Stimulated activated CD8-positive, alpha-beta memory T cell treated with anti-CD3 and anti-CD28 coated beads, Interleukin-15, amount 100 ng/mL, for 1 hour (primary cell): ENCODE data around the gene HLA-DQB2.
"Not testable (repeated sequence)": the region's sequence is repeated elsewhere in the genome, so short reads cannot be mapped to it uniquely, and the experiment has no call there.

Experiments
- DNase-seq: peaks from one replicate; pipeline ENCODE4 v3.0.0-alpha.2; 2020; ENCODE audit warnings: low read depth

HLA-DQB2 gene

DNA sequence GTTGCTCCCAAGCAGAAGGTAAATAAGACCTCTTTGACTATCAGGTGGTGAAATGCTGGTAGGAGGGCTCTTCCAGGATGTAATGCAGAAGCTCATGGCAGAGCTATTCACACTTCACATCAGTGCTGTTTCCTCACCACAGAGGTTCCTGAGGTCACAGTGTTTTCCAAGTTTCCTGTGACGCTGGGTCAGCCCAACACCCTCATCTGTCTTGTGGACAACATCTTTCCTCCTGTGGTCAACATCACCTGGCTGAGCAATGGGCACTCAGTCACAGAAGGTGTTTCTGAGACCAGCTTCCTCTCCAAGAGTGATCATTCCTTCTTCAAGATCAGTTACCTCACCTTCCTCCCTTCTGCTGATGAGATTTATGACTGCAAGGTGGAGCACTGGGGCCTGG, 17.7 kb downstream of the HLA-DQB2 start:
- DNase-seq: not testable (repeated sequence)

DNA sequence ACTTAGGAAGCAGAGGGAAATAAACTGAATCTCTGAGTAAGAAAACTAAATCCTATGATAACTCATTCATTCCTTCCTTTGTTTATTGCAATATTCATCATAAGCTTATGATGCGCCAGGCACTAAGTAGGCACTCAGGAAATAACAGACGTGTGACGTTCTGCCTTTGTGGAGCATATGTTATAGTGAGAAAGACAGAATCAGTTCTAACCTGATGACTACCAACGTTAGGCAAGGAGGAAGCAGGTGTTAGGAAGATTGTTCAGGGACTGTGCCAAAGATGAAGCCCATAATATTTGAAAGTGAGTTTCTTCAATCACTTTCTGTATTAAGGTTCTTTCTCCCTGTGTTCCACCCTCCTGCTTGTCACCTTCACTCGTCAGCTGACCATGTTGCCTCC, 18.6 kb downstream of the HLA-DQB2 start:
- no peak for DNase-seq

DNA sequence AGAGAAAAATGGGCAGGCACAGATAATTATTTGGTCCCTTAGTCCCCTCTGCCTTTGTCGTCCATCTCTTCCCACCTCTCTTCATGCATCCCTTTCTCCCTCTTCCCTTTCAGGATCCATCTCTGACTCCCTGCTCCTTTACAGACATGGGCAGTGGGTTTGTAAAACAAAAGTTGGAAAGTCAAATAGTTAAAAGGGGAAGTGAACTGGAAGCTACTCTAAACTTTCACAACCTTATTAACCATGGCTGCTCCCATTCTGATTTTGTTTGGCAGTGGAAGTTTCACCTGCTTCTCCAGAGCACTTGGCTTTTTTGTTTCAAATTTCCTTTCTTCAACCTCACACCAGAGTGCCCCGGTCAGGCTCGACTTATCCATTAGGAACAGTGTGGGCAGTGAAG, 21.0 kb downstream of the HLA-DQB2 start:
- no peak for DNase-seq

DNA sequence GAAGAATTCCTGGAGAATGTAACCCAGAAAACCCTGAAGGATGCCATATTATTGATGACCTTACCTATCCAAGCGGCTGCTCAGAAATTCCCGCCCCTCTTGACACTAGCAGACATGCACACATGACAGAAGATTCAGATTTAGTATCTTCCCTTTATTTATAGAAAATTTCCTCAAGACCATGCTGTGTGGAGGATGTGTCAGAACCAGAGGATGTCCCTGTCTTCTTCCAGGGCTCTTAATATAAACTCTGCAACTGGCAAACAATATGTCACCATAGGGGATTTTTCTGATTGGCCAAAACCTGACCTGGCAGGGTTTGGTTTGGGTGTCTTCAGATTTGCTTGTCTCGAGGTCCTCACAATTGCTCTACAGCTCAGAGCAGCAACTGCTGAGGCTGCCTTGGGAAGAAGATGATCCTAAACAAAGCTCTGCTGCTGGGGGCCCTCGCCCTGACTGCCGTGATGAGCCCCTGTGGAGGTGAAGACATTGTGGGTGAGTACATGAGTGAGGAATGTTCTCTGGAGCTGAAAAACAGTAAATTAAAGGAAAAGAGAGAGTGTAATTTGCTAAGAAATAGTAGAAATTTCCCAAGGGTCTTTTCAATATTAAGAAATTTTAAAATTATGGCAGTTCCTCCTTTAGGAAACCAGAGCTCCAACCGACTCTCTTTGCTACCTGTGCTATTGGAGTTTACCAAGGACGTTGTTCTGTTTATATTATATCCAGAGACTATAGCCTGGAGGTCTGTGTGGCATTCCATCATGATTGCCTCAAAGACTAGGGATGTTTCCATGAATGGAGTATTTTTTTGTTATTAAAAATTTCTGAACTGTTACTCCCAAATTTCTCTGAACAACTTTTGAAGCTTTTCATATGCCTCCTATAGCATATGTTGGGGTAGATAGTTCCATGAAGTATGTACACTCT, 22.0 kb downstream of the HLA-DQB2 start, which contains the start of gene HLA-DQA2:
TSS of gene HLA-DQA2 (plus strand) at position 361 of the 930 bp plus-strand sequence. CDS start at position 414, 53 bp downstream.
- DNase-seq: no peak

DNA sequence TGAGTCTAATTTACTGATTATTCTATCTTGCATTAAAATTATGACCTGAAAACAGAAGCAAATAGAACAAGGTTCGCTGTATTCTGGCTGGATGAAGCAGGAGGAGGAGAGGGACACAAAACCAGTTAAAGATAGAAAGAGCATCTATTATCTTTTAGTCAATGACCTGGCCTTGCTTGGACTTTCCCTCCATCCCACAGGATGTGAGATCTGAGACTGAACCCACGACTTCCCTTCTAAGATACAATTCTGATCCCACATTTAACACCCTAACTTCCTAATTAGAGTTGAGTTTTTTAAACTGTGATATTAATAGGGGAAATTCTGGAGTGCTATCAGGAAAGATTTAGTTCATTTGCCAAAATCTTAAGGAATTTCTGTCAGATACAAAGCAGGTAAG, 25.2 kb downstream of the HLA-DQB2 start:
- no peak for DNase-seq

DNA sequence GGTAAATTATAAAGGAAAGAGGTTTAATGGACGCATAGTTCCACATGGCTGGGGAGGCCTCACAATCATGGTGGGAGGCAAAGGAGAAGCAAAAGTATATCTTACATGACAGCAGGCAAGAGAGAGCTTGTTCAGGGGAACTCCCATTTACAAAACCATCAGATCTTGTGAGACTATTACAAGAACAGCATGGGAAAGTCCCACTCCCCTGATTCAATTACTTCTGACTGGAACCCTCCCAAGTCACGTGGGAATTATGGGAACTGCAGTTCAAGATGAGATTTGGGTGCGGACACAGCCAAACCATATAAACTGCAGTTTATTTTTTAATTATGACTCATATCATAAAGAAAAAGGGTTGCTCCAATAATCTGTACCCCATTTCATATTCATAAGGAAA, 44.5 kb downstream of the HLA-DQB2 start:
- no peak for DNase-seq

DNA sequence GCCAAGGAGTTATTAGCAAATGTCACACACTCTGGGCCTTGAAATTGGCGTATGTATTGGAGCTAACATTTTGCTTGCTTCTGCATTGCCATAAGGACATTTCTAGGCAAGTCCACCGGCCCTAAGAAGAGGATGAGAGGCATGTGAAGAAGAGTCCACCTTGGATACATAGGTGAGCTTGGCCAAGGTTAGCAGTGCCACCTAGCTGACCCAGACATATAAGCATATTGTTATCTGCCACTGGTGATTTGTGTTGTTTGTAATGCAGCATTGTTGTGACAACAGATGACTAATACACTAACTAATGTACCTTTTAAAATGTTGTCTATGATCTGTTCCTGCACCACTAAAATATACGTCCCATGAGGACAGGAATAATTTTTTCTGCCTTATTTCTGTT, 46.9 kb downstream of the HLA-DQB2 start:
- no peak for DNase-seq

DNA sequence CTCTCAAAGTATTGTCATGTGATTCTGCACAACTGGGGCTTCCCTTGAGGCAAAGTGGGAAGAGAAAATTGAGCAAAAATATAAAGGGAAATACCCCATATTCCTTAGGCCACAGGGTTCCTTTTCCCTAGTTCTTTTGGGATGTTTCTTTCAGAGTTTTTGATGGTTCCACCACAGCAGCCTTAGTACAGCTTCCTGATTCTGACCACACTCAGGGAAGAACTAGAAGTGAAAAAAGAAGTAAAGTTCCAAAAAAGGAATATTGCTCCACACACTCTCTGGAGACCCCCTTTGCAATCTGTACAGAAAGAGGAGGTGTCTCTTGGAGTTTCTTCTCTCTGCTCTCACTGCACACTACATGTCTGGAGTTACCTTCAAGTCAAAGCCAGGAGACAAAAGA, 50.1 kb downstream of the HLA-DQB2 start:
- no peak for DNase-seq

DNA sequence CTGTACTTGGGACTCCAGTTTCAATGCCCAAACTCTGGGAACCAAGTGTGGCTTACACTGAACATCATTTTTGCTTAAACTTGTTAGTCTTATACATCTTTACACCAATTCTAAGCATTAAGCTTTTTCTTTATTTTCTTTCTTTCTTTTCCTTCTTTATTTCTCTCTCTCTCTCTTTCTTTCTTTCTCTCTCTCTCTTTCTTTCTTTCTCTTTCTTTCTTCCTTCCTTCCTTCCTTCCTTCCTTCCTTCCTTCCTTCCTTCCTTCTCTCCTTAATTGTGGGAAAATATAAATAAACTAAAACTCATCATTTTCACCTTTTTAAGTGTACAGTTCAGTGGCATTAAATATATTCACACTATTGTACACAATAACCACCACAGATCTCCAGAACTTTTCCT, 53.7 kb downstream of the HLA-DQB2 start:
- DNase-seq: no peak
